Epithelial cell of esophagus (primary cell): Measurements from ENCODE around the gene PCDH19.

ENCODE experiments used
- DNase-seq: peaks from one replicate; pipeline ENCODE4 v3.0.0; 2010; ENCODE audit warnings: low read depth
- H3K4me3 ChIP-seq: 2 replicates; pipeline ENCODE4 v1.5.1; 2011; ENCODE audit warnings: mild to moderate bottlenecking, low read length, control low read depth
- TF ChIP-seq, protein P1 (sequence below): IDR thresholded peaks from 2 replicates; pipeline ENCODE4 v1.5.1; 2011; ENCODE audit warnings: low read depth, mild to moderate bottlenecking, low read length, control low read depth, inconsistent platforms; ENCODE audit not compliant: insufficient read depth; ENCODE audit errors: missing control alignments

PCDH19 gene

DNA sequence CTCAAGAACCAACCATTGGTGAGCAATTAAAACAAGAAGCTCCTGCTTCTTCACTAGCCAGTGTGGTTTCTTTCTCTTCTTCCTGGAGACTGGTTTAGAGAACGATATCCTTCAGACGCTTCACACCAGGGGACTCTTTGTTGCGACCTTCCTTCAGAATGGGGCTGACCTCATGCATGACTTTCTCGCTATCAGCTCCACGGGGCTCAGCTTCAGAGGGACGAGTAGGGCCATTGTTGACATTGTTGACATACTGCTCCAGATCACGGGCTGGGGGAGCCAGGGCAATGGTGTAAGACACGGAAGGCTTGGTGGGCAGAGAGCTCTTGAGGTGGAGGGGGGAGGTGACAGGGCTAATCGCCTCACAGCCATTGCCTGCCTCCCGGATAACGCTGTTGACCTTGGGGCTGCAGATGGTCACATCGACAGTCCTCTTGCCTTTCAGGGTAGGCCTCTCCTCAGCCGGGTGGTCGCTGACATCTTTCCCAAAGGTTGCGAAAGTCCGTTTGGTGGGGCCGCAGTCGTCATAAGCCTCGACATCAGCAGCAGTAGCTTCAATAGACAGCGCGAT lies 113.8 kb downstream of the PCDH19 start:
- H3K4me3 ChIP-seq = no peak overlapping the region
- TF ChIP-seq, protein P1, sequence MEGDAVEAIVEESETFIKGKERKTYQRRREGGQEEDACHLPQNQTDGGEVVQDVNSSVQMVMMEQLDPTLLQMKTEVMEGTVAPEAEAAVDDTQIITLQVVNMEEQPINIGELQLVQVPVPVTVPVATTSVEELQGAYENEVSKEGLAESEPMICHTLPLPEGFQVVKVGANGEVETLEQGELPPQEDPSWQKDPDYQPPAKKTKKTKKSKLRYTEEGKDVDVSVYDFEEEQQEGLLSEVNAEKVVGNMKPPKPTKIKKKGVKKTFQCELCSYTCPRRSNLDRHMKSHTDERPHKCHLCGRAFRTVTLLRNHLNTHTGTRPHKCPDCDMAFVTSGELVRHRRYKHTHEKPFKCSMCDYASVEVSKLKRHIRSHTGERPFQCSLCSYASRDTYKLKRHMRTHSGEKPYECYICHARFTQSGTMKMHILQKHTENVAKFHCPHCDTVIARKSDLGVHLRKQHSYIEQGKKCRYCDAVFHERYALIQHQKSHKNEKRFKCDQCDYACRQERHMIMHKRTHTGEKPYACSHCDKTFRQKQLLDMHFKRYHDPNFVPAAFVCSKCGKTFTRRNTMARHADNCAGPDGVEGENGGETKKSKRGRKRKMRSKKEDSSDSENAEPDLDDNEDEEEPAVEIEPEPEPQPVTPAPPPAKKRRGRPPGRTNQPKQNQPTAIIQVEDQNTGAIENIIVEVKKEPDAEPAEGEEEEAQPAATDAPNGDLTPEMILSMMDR = no peak
- no peak for DNase-seq

GRCh38 chrX:100294965-100295364 lies 115.1 kb downstream of the PCDH19 start:
- no peak overlapping the region for H3K4me3 ChIP-seq
- no peak for DNase-seq
- TF ChIP-seq, protein P1 = no peak

GRCh38 chrX:100289066-100289558 lies 121.0 kb downstream of the PCDH19 start:
- no peak overlapping the region for H3K4me3 ChIP-seq
- TF ChIP-seq, protein P1 = no peak
- no peak for DNase-seq

- TF ChIP-seq, protein P1 = no peak
- no peak for DNase-seq
- H3K4me3 ChIP-seq = no peak overlapping the region
These were observed 132.8 kb downstream of the PCDH19 start for GRCh38 chrX:100277231-100277630.

DNA sequence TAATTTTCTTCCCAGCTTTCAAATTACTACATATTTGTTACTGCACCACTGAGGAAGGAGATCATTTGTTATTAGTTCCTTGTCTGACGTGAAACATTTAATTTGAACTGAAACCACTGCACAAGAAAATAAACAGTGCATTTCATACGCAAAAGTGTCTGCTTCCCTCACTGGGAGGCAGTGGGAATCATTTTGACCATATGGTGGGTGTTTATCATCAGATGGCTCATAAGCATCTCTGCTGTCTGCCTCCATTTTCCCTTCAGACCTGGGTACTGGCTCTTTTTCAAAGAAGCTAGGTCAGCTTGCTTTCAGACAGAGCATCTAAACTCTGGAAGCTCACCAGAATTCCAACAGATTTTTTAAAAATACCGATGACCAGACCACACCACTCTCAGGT lies 135.2 kb downstream of the PCDH19 start:
- TF ChIP-seq, protein P1 = no peak
- DNase-seq = no peak
- H3K4me3 ChIP-seq = no peak overlapping the region

DNA sequence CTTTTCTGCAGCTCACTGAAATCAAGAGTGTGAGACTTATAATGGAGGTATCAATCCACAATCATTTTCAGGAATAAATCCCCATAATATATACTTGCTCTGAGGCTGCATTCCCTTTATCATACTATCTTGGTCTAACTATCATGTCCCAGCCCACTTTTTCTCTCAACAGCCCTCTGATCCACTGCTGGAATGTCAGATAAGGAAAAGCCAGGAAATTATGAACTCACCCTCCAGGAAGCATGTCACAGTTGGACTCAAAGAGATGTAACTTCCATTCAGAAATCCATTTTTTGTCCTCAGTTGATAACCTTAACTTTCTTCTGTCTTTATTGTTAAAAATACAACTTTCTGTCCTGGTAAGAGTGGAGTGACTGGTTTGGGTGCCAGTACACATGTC lies 144.9 kb downstream of the PCDH19 start:
- TF ChIP-seq, protein P1 = no peak
- DNase-seq = no peak
- H3K4me3 ChIP-seq = no peak overlapping the region

DNA sequence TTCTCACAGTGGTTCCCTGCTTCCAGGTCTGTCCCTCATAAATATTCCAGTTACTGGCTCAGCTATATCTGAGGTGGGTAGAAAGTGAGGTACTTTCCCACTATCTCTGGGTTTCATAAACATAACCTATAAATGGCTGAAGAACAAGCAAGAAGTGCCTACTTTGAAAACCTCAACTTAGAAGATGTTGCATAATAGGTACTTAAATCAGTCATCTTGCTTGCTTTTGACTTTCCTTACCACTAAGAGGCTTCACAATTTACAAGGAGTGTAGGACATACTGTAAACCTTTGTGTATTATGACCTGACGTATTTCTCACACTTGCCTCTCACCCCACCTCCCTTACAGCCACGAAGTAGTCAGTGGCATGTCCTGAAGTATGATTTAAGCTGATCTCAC lies 145.9 kb downstream of the PCDH19 start:
- no peak for DNase-seq
- no peak overlapping the region for H3K4me3 ChIP-seq
- TF ChIP-seq, protein P1 = no peak
